Smooth muscle cell (in vitro differentiated cells): ENCODE results near the gene SLC16A1. TPM values are rescaled to one million over a fixed set of nuclear protein-coding genes. Genes with fewer than 3 reads are reported as not detected.
A peak's percentile ranks its signal among the peaks of the same experiment; 100 is the strongest.
"Not testable (repeated sequence)": the region's sequence is repeated elsewhere in the genome, so short reads cannot be mapped to it uniquely, and the experiment has no call there.

ENCODE experiments used
- DNase-seq: peaks from one replicate; lab custom pipeline; 2025; ENCODE audit not compliant: unreplicated experiment; lab: John Stamatoyannopoulos, UW
- H2AFZ ChIP-seq: fragments of 200-600 bp; sonication (generic); 2 replicates; pipeline ENCODE4 v1.6.0; 2016; ENCODE audit warnings: antibody characterized with exemption, low read depth, mild to moderate bottlenecking
- H3F3A ChIP-seq: fragments of 200-600 bp; sonication (generic); 2 replicates; pipeline ENCODE4 v1.6.0; 2017; ENCODE audit warnings: antibody characterized with exemption, low read depth
- H3K27ac ChIP-seq: fragments of 200-600 bp; sonication (generic); 2 replicates; pipeline ENCODE4 v1.5.1; 2016; ENCODE audit warnings: low read depth, mild to moderate bottlenecking
- H3K27me3 ChIP-seq: fragments of 200-600 bp; sonication (generic); 2 replicates; pipeline ENCODE4 v1.6.1; 2016; ENCODE audit warnings: low read depth, mild to moderate bottlenecking
- H3K36me3 ChIP-seq: fragments of 200-600 bp; sonication (generic); 2 replicates; pipeline ENCODE4 v1.5.1; 2016; ENCODE audit warnings: low read depth
- H3K4me1 ChIP-seq: fragments of 200-600 bp; sonication (generic); 2 replicates; pipeline ENCODE4 v1.5.1; 2016; ENCODE audit warnings: low read depth
- H3K4me2 ChIP-seq: fragments of 200-600 bp; sonication (generic); 2 replicates; pipeline ENCODE4 v1.6.0; 2016; ENCODE audit warnings: mild to moderate bottlenecking
- H3K4me3 ChIP-seq: fragments of 200-600 bp; sonication (generic); 2 replicates; pipeline ENCODE4 v1.5.1; 2016; ENCODE audit warnings: mild to moderate bottlenecking
- H3K79me2 ChIP-seq: fragments of 200-600 bp; sonication (generic); 2 replicates; pipeline ENCODE4 v1.6.0; 2016; ENCODE audit warnings: low read depth, mild to moderate bottlenecking
- H3K9ac ChIP-seq: fragments of 200-600 bp; sonication (generic); 2 replicates; pipeline ENCODE4 v1.6.0; 2016; ENCODE audit warnings: low read depth
- H3K9me3 ChIP-seq: fragments of 200-600 bp; sonication (generic); replicated peaks from 2 replicates; pipeline ENCODE4 v1.5.1; 2016; ENCODE audit warnings: low read depth
- H4K20me1 ChIP-seq: fragments of 200-600 bp; sonication (generic); 2 replicates; pipeline ENCODE4 v1.6.0; 2016; ENCODE audit warnings: low read depth
- CTCF ChIP-seq: fragments of 200-600 bp; sonication (generic); IDR thresholded peaks from 2 replicates; pipeline ENCODE4 v1.5.1; 2017; ENCODE audit warnings: borderline replicate concordance, mild to moderate bottlenecking, antibody characterized with exemption; ENCODE audit not compliant: insufficient read depth, poor library complexity, severe bottlenecking
- WGBS: methylation state at CpG from one replicate; pipeline ENCODE4 v1.1.7; 2016; ENCODE audit warnings: low lambda C conversion rate; 5-methylcytosine and 5-hydroxymethylcytosine counted together
- polyA plus RNA-seq: library from polyadenylated mRNA; unstranded; fragments of >200 nt; fragmentation: Nextera tagmentation; extraction: Ambion mirVana; gene quantifications from 2 replicates; pipeline ENCODE4 v1.2.1, GENCODE V29; 2016
- total RNA-seq: library from RNA; depleted of rRNA; stranded (reverse); fragments of >200 nt; gene quantifications from 2 replicates; pipeline ENCODE4 v1.2.3, GENCODE V29; 2014

The SLC16A1 gene
- total and polyA plus RNA-seq, 2 experiments from 2014 or later, result 43.9 to 77.7 TPM

DNA sequence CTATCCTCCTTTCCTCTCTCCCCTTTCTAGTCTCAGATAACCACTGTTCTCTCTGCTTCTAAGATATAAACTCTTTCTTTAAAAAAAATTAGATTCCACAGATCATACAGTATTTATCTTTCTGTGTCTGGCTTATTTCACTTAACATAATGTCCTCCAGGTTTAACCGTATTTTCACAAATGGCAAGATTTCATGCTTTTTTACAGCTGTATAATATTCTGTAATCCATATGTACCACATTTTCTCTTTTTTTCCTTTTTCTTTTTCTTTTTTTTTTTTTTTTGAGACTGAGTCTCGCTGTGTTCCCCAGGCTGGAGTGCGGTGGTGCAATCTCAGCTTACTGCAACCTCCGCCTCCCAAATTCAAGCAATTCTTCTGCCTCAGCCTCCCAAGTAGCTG, 5.1 kb upstream of the SLC16A1 start:
- no peak for TF ChIP-seq CTCF
- no peak overlapping the region for H3K9ac ChIP-seq
- peaks cover 4% of the 10 kb centered on the region for H3K79me2 ChIP-seq
- no peaks in the 10 kb centered on the region for H3K27me3 ChIP-seq
- H4K20me1 ChIP-seq, result no peaks in the 10 kb centered on the region
- H3K36me3 ChIP-seq, result peaks cover 9% of the 10 kb centered on the region
- no peak overlapping the region for H3K4me3 ChIP-seq
- WGBS, result over 99% methylated on average over 4 of the region's 4 CpGs
- no peak overlapping the region for H2AFZ ChIP-seq
- peaks cover 12% of the 10 kb centered on the region for H3K4me1 ChIP-seq
- H3K4me2 ChIP-seq, result no peak overlapping the region
- H3K9me3 ChIP-seq, result no peaks in the 10 kb centered on the region
- no peak overlapping the region for H3K27ac ChIP-seq
- H3F3A ChIP-seq, result peaks cover 9% of the 10 kb centered on the region
- DNase-seq, result no peak

DNA sequence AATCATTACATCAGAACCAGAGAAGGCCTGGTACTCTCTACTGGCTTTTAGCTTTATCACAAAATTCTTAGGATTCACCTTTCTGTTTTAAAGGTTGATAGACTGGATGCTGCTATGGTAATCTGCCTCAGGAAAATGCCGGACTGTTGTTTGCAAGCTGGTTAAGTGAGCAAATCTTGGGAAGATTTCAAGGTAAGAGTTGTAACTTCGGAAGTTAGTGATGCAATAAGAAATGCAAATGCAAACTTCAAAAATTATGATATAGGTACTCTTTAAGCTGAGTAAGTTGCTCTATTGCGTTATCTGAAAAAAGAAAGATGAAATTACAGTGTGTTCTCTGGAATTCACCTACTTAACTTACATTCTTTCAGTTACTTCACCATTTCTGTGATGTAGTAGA, 4.4 kb upstream of the SLC16A1 start:
- WGBS, result 95% methylated on average over 3 of the region's 3 CpGs
- Histone ChIP-seq H3K79me2 (peaks cover 4% of the 10 kb centered on the region), H3F3A (peaks cover 9% of the 10 kb centered on the region), H3K36me3 (peaks cover 7% of the 10 kb centered on the region), H3K4me3 (no peak overlapping the region), H4K20me1 (no peaks in the 10 kb centered on the region), H3K9ac (no peak overlapping the region), H2AFZ (no peak overlapping the region), H3K4me1 (peaks cover 12% of the 10 kb centered on the region), H3K27ac (no peak overlapping the region), H3K4me2 (no peak overlapping the region), H3K27me3 (no peaks in the 10 kb centered on the region), H3K9me3 (no peaks in the 10 kb centered on the region)
- no peak for TF ChIP-seq CTCF
- DNase-seq, result no peak

GRCh38 chr1:112958236-112958635, 2.2 kb upstream of the SLC16A1 start:
- H2AFZ ChIP-seq, DNase-seq, H3F3A ChIP-seq, H3K27me3 ChIP-seq, H3K27ac ChIP-seq, H3K9ac ChIP-seq, H3K9me3 ChIP-seq, H3K36me3 ChIP-seq: not testable (repeated sequence)
- Histone ChIP-seq H3K4me2 (peak overlapping the region; percentile 93), H3K4me3 (peak overlapping the region; percentile 75), H4K20me1 (peaks cover 15% of the 10 kb centered on the region), H3K4me1 (peaks cover 26% of the 10 kb centered on the region), H3K79me2 (peaks cover 20% of the 10 kb centered on the region)
- 88% methylated on average over 7 of the region's 7 CpGs for WGBS

GRCh38 chr1:112957133-112957812, 1.3 kb upstream of the SLC16A1 start:
- H3K4me1 ChIP-seq, result peaks cover 26% of the 10 kb centered on the region
- DNase-seq, result no peak
- H3K27ac ChIP-seq, result peak overlapping the region; percentile 78
- peaks cover 24% of the 10 kb centered on the region for H4K20me1 ChIP-seq
- H3K9ac ChIP-seq, result peak overlapping the region; percentile 62
- TF ChIP-seq CTCF, result no peak
- peak overlapping the region; percentile 89 for H2AFZ ChIP-seq
- peaks cover 7% of the 10 kb centered on the region for H3K36me3 ChIP-seq
- peaks cover 9% of the 10 kb centered on the region for H3F3A ChIP-seq
- no peaks in the 10 kb centered on the region for H3K27me3 ChIP-seq
- WGBS, result 6% methylated on average over 11 of the region's 11 CpGs
- peaks cover 30% of the 10 kb centered on the region for H3K79me2 ChIP-seq
- H3K9me3 ChIP-seq, result no peaks in the 10 kb centered on the region
- H3K4me3 ChIP-seq, result peak overlapping the region; percentile 75
- peak overlapping the region; percentile 93 for H3K4me2 ChIP-seq
